GM23338 (cell line): Measurements from ENCODE around the gene CHGA. TPM values are rescaled to one million over a fixed set of nuclear protein-coding genes. Genes with fewer than 3 reads are reported as not detected.

Source experiments
- ATAC-seq: fragments of 200-7000 bp; cut with Tn5 transposase; 3 replicates; pipeline ENCODE4 v1.9.1; 2020
- DNase-seq: peaks from one replicate; pipeline ENCODE4 v3.0.0-alpha.2; 2015; ENCODE audit warnings: low spot score
- H2AFZ ChIP-seq: fragments of 200-600 bp; sonication (generic); 2 replicates; pipeline ENCODE4 v1.8.0; 2016; ENCODE audit warnings: antibody characterized with exemption, mild to moderate bottlenecking, moderate library complexity
- H3F3A ChIP-seq: fragments of 200-600 bp; sonication (generic); replicated peaks from 2 replicates; pipeline ENCODE4 v1.8.0; 2017; ENCODE audit warnings: antibody characterized with exemption, mixed run types, low read depth
- H3K27ac ChIP-seq: fragments of 200-600 bp; sonication (generic); 2 replicates; pipeline ENCODE4 v1.6.1; 2016; ENCODE audit warnings: low read depth
- H3K27me3 ChIP-seq: fragments of 200-600 bp; sonication (generic); 2 replicates; pipeline ENCODE4 v1.8.0; 2016; ENCODE audit warnings: mild to moderate bottlenecking, mixed run types, moderate library complexity; ENCODE audit not compliant: insufficient read depth
- H3K36me3 ChIP-seq: fragments of 200-600 bp; sonication (generic); 2 replicates; pipeline ENCODE4 v1.8.0; 2016; ENCODE audit warnings: mild to moderate bottlenecking; ENCODE audit not compliant: insufficient read depth
- H3K4me1 ChIP-seq: fragments of 200-600 bp; sonication (generic); 2 replicates; pipeline ENCODE4 v1.8.0; 2016; ENCODE audit warnings: mild to moderate bottlenecking, moderate library complexity; ENCODE audit not compliant: insufficient read depth
- H3K4me2 ChIP-seq: fragments of 200-600 bp; sonication (generic); 2 replicates; pipeline ENCODE4 v1.7.1; 2017; ENCODE audit warnings: mixed run types
- H3K4me3 ChIP-seq: fragments of 200-600 bp; sonication (generic); 2 replicates; pipeline ENCODE4 v1.6.1; 2016; ENCODE audit warnings: mixed run types
- H3K79me2 ChIP-seq: fragments of 200-600 bp; sonication (generic); replicated peaks from 2 replicates; pipeline ENCODE4 v1.8.0; 2017; ENCODE audit warnings: mild to moderate bottlenecking; ENCODE audit not compliant: insufficient read depth
- H3K9me2 ChIP-seq: fragments of 200-600 bp; sonication (generic); 2 replicates; pipeline ENCODE4 v1.8.0; 2017; ENCODE audit not compliant: insufficient read depth
- H4K20me1 ChIP-seq: fragments of 200-600 bp; sonication (generic); replicated peaks from 2 replicates; pipeline ENCODE4 v1.8.0; 2017; ENCODE audit warnings: mild to moderate bottlenecking; ENCODE audit not compliant: insufficient read depth
- H3K27ac Mint-ChIP-seq: 2 replicates; pipeline ENCODE4 v1.8.0; 2020; ENCODE audit warnings: inconsistent platforms, mild to moderate bottlenecking, moderate library complexity, mixed read lengths
- H3K27me3 Mint-ChIP-seq: 3 replicates; pipeline ENCODE4 v1.8.0; 2022; ENCODE audit warnings: low read depth, mild to moderate bottlenecking, moderate library complexity, mixed read lengths, inconsistent platforms; ENCODE audit not compliant: insufficient read depth, poor library complexity
- H3K36me3 Mint-ChIP-seq: 3 replicates; pipeline ENCODE4 v1.8.0; 2021; ENCODE audit warnings: low read depth, mild to moderate bottlenecking, inconsistent platforms, moderate library complexity, mixed read lengths
- H3K4me1 Mint-ChIP-seq: 3 replicates; pipeline ENCODE4 v1.8.0; 2020; ENCODE audit warnings: mild to moderate bottlenecking, inconsistent platforms, mixed read lengths
- H3K4me3 Mint-ChIP-seq: 3 replicates; pipeline ENCODE4 v1.8.0; 2021; ENCODE audit warnings: moderate library complexity, mild to moderate bottlenecking, inconsistent platforms, mixed read lengths
- H3K9me3 Mint-ChIP-seq: 3 replicates; pipeline ENCODE4 v1.8.0; 2020; ENCODE audit warnings: moderate library complexity, mild to moderate bottlenecking, inconsistent platforms, mixed read lengths
- CREB1 ChIP-seq: fragments of 250-450 bp; sonication (Bioruptor Pico); IDR thresholded peaks from 2 replicates; pipeline ENCODE4 v1.5.0; 2020; ENCODE audit warnings: low read depth, mild to moderate bottlenecking, moderate library complexity
- CTCF ChIP-seq, 2 experiments: fragments of 200-600 bp in 1 of 2; sonication (generic) in 1 of 2; conservative IDR thresholded peaks; 2 replicates each; pipeline versions ENCODE4 v1.5.1 to v1.6.1; 2016 to 2017; ENCODE audit warnings: antibody characterized with exemption in 2 of 2, low read depth in 2 of 2, mild to moderate bottlenecking in 2 of 2, moderate library complexity in 1 of 2
- ETS1 ChIP-seq: IDR thresholded peaks from 2 replicates; pipeline ENCODE4 v1.6.1; 2016; ENCODE audit warnings: antibody characterized with exemption
- EZH2 ChIP-seq: fragments of 200-600 bp; sonication (generic); IDR thresholded peaks from one replicate; pipeline ENCODE4 v1.8.0; 2017; ENCODE audit warnings: antibody characterized with exemption, mild to moderate bottlenecking, low read depth; ENCODE audit not compliant: unreplicated experiment
- EZH2phosphoT487 ChIP-seq: fragments of 200-600 bp; sonication (generic); IDR thresholded peaks from one replicate; pipeline ENCODE4 v1.8.1; 2018; ENCODE audit warnings: antibody characterized with exemption; ENCODE audit not compliant: unreplicated experiment
- JUNB ChIP-seq: IDR thresholded peaks from one replicate; pipeline ENCODE4 v1.6.1; 2016; ENCODE audit warnings: antibody characterized with exemption; ENCODE audit not compliant: unreplicated experiment
- NANOG ChIP-seq: IDR thresholded peaks from 2 replicates; pipeline ENCODE4 v1.6.1; 2016; ENCODE audit warnings: antibody characterized with exemption, borderline replicate concordance
- POLR2AphosphoS5 ChIP-seq: IDR thresholded peaks from 2 replicates; pipeline ENCODE4 v1.6.1; 2016; ENCODE audit warnings: antibody characterized with exemption, low read depth
- REST ChIP-seq: IDR thresholded peaks from one replicate; pipeline ENCODE4 v1.6.1; 2018; ENCODE audit warnings: antibody characterized with exemption; ENCODE audit not compliant: unreplicated experiment
- STAT1 ChIP-seq: IDR thresholded peaks from one replicate; pipeline ENCODE4 v1.6.1; 2016; ENCODE audit warnings: antibody characterized with exemption; ENCODE audit not compliant: unreplicated experiment
- ZNF114 ChIP-seq: fragments of 250-450 bp; sonication (Bioruptor Pico); IDR thresholded peaks from 2 replicates; pipeline ENCODE4 v1.5.0; 2020; ENCODE audit warnings: mild to moderate bottlenecking, moderate library complexity
- ZNF331 ChIP-seq: fragments of 250-450 bp; sonication (Bioruptor Pico); IDR thresholded peaks from 2 replicates; pipeline ENCODE4 v1.5.0; 2020; ENCODE audit warnings: low read depth, mild to moderate bottlenecking, moderate library complexity
- ZNF462 ChIP-seq: fragments of 250-450 bp; sonication (Bioruptor Pico); IDR thresholded peaks from 2 replicates; pipeline ENCODE4 v1.5.0; 2020; ENCODE audit warnings: mild to moderate bottlenecking, moderate library complexity
- polyA plus RNA-seq: library from polyadenylated mRNA; unstranded; fragments of >200 nt; fragmentation: Nextera tagmentation; extraction: Ambion mirVana; gene quantifications from 2 replicates; pipeline ENCODE4 v1.2.1, GENCODE V29; 2016
- total RNA-seq: library from RNA; depleted of rRNA; stranded (reverse); fragments of >200 nt; shearing (Covaris generic); gene quantifications from 2 replicates; pipeline ENCODE4 v1.2.3, GENCODE V29; 2014

Gene CHGA
- total and polyA plus RNA-seq, 2 experiments from 2014 or later, result 13.9 to 19.6 TPM

GRCh38 chr14:92929689-92930608 is 7.0 kb downstream of the CHGA start:
- no peaks in the 10 kb centered on the region for H3K9me2 ChIP-seq
- Mint-ChIP-seq H3K36me3 (peaks cover 49% of the 10 kb centered on the region), H3K9me3 (no peaks in the 10 kb centered on the region; the same call in 2 of the 3 replicates), H3K4me3 (no peak overlapping the region), H3K27me3 (peaks cover 1% of the 10 kb centered on the region), H3K4me1 (peaks cover 9% of the 10 kb centered on the region), H3K27ac (no peak overlapping the region)
- H3K4me1 ChIP-seq, result no peaks in the 10 kb centered on the region
- H2AFZ ChIP-seq, result no peak overlapping the region
- H3K27me3 ChIP-seq, result no peaks in the 10 kb centered on the region
- no peaks in the 10 kb centered on the region for H4K20me1 ChIP-seq
- H3K4me2 ChIP-seq, result no peak overlapping the region
- ATAC-seq (no peak), DNase-seq (no peak)
- TF ChIP-seq STAT1, result no peak
- TF ChIP-seq NANOG, result no peak
- no peak for TF ChIP-seq JUNB
- TF ChIP-seq ZNF462 (CRISPR knock-in tag), result no peak
- no peak for TF ChIP-seq REST
- TF ChIP-seq EZH2phosphoT487, result no peak
- no peak for TF ChIP-seq POLR2AphosphoS5
- no peak for TF ChIP-seq ETS1
- TF ChIP-seq ZNF331 (CRISPR knock-in tag), result no peak
- no peak for TF ChIP-seq ZNF114
- no peak for TF ChIP-seq CREB1
- TF ChIP-seq EZH2, result no peak
- no peak for TF ChIP-seq CTCF (conservative IDR thresholded peaks at IDR 0.05; ENCODE audit: low read depth in 2 of 2)
- H3K4me3 ChIP-seq, result no peak overlapping the region
- no peaks in the 10 kb centered on the region for H3F3A ChIP-seq
- no peak overlapping the region for H3K27ac ChIP-seq
- H3K79me2 ChIP-seq, result no peaks in the 10 kb centered on the region
- no peaks in the 10 kb centered on the region for H3K36me3 ChIP-seq
